Trophoblast cell (in vitro differentiated cells and primary cell): ENCODE data around the gene CAMK1D.

ENCODE experiments used
- DNase-seq, 2 donors: peaks; one replicate each; pipeline ENCODE4 v3.0.0-alpha.2; 2016
- H2AFZ ChIP-seq: 2 replicates; pipeline ENCODE4 v1.6.1; 2013; ENCODE audit warnings: low read length, moderate library complexity, mild to moderate bottlenecking; ENCODE audit not compliant: insufficient read depth, poor library complexity
- H2AK5ac ChIP-seq: 2 replicates; pipeline ENCODE4 v1.6.1; 2013; ENCODE audit warnings: mild to moderate bottlenecking, low read length
- H2BK120ac ChIP-seq: 2 replicates; pipeline ENCODE4 v1.6.1; 2013; ENCODE audit warnings: low read length, mild to moderate bottlenecking, moderate library complexity; ENCODE audit not compliant: insufficient read depth, poor library complexity
- H2BK12ac ChIP-seq: 2 replicates; pipeline ENCODE4 v1.6.1; 2013; ENCODE audit warnings: mild to moderate bottlenecking, low read length, moderate library complexity
- H2BK5ac ChIP-seq: 2 replicates; pipeline ENCODE4 v1.6.1; 2013; ENCODE audit warnings: low read length, low read depth, moderate library complexity, mild to moderate bottlenecking; ENCODE audit not compliant: poor library complexity
- H3K14ac ChIP-seq: 2 replicates; pipeline ENCODE4 v1.6.1; 2013; ENCODE audit warnings: mild to moderate bottlenecking, low read length
- H3K18ac ChIP-seq: 2 replicates; pipeline ENCODE4 v1.6.1; 2013; ENCODE audit warnings: mild to moderate bottlenecking, low read length
- H3K23ac ChIP-seq: 2 replicates; pipeline ENCODE4 v1.6.1; 2013; ENCODE audit warnings: low read length
- H3K27ac ChIP-seq: 2 replicates; pipeline ENCODE4 v1.5.1; 2013; ENCODE audit warnings: low read depth, mild to moderate bottlenecking, inconsistent platforms, low read length, moderate library complexity
- H3K27me3 ChIP-seq: 2 replicates; pipeline ENCODE4 v1.6.1; 2013; ENCODE audit warnings: inconsistent platforms, mild to moderate bottlenecking, low read length, moderate library complexity; ENCODE audit not compliant: insufficient read depth
- H3K36me3 ChIP-seq, 2 experiments: 1 replicate in 1 of 2; 2 replicates in 1 of 2; pipeline ENCODE4 v1.6.1; 2013; ENCODE audit warnings: low read length in 2 of 2, mild to moderate bottlenecking in 2 of 2, moderate library complexity in 1 of 2; ENCODE audit not compliant: insufficient read depth in 2 of 2, control insufficient read depth in 1 of 2
- H3K4ac ChIP-seq: 2 replicates; pipeline ENCODE4 v1.6.1; 2013; ENCODE audit warnings: low read depth, mild to moderate bottlenecking, low read length, moderate library complexity
- H3K4me1 ChIP-seq, 2 experiments: 1 replicate in 1 of 2; 2 replicates in 1 of 2; pipeline ENCODE4 v1.6.1; 2013; ENCODE audit warnings: low read length in 2 of 2, mild to moderate bottlenecking in 2 of 2, moderate library complexity in 1 of 2; ENCODE audit not compliant: insufficient read depth in 2 of 2, control insufficient read depth in 1 of 2
- H3K4me2 ChIP-seq: 2 replicates; pipeline ENCODE4 v1.6.1; 2013; ENCODE audit warnings: inconsistent platforms, mild to moderate bottlenecking, low read length, moderate library complexity
- H3K4me3 ChIP-seq: 2 replicates; pipeline ENCODE4 v1.5.1; 2013; ENCODE audit warnings: mild to moderate bottlenecking, low read depth, low read length, inconsistent platforms
- H3K79me1 ChIP-seq: one replicate; pipeline ENCODE4 v1.6.1; 2013; ENCODE audit warnings: low read length
- H3K79me2 ChIP-seq: 2 replicates; pipeline ENCODE4 v1.6.1; 2013; ENCODE audit warnings: low read length, mild to moderate bottlenecking; ENCODE audit not compliant: control insufficient read depth, insufficient read depth, poor library complexity
- H3K9ac ChIP-seq: 2 replicates; pipeline ENCODE4 v1.6.1; 2013; ENCODE audit warnings: mild to moderate bottlenecking, low read length
- H3K9me3 ChIP-seq: 2 replicates; pipeline ENCODE4 v1.6.1; 2013; ENCODE audit warnings: low read depth, mild to moderate bottlenecking, control low read depth, inconsistent platforms, low read length; ENCODE audit not compliant: insufficient read depth
- H4K12ac ChIP-seq: 2 replicates; pipeline ENCODE4 v1.6.1; 2013; ENCODE audit warnings: low read depth, mild to moderate bottlenecking, low read length, moderate library complexity
- H4K8ac ChIP-seq: 2 replicates; pipeline ENCODE4 v1.6.1; 2013; ENCODE audit warnings: low read depth, mild to moderate bottlenecking, low read length, moderate library complexity
- H4K91ac ChIP-seq: one replicate; pipeline ENCODE4 v1.6.1; 2013; ENCODE audit warnings: low read depth, mild to moderate bottlenecking, low read length, moderate library complexity
- WGBS: extraction: QIAGEN DNeasy Blood & Tissue Kit; methylation state at CpG from one replicate; pipeline ENCODE4 v1.1.7; 2013; ENCODE audit warnings: missing lambda C conversion rate; ENCODE audit not compliant: insufficient read length, insufficient coverage; ENCODE audit errors: extremely low coverage; 5-methylcytosine and 5-hydroxymethylcytosine counted together

Gene CAMK1D

GRCh38 chr10:12629767-12630165 is 280.4 kb downstream of the CAMK1D start:
- H2BK5ac ChIP-seq: no peak overlapping the region
- no peak overlapping the region for H2BK12ac ChIP-seq
- H3K18ac ChIP-seq: no peak overlapping the region
- WGBS: no CpG with 5 or more reads among the region's 5 CpGs
- H2BK120ac ChIP-seq: no peak overlapping the region
- no peaks in the 10 kb centered on the region for H3K79me2 ChIP-seq
- no peak overlapping the region for H3K27ac ChIP-seq
- H3K23ac ChIP-seq: no peak overlapping the region
- H3K27me3 ChIP-seq: no peaks in the 10 kb centered on the region
- H2AK5ac ChIP-seq: no peak overlapping the region
- H3K4me1 ChIP-seq: no peaks in the 10 kb centered on the region
- H3K9ac ChIP-seq: no peak overlapping the region
- no peak overlapping the region for H3K4me2 ChIP-seq
- no peak overlapping the region for H2AFZ ChIP-seq
- H3K79me1 ChIP-seq: no peaks in the 10 kb centered on the region
- no peak overlapping the region for H4K8ac ChIP-seq
- H4K12ac ChIP-seq: no peak overlapping the region
- DNase-seq: no peak
- H3K36me3 ChIP-seq: no peaks in the 10 kb centered on the region
- no peak overlapping the region for H3K4ac ChIP-seq
- no peak overlapping the region for H3K4me3 ChIP-seq
- no peak overlapping the region for H4K91ac ChIP-seq
- H3K14ac ChIP-seq: no peak overlapping the region
- H3K9me3 ChIP-seq: peaks cover 5% of the 10 kb centered on the region

- H3K9ac ChIP-seq: no peak overlapping the region
- H3K4me1 ChIP-seq: no peaks in the 10 kb centered on the region
- H3K36me3 ChIP-seq: no peaks in the 10 kb centered on the region
- H4K12ac ChIP-seq: no peak overlapping the region
- no peaks in the 10 kb centered on the region for H3K79me2 ChIP-seq
- no peak overlapping the region for H3K4me3 ChIP-seq
- no peaks in the 10 kb centered on the region for H3K27me3 ChIP-seq
- no peak overlapping the region for H2AK5ac ChIP-seq
- no peak for DNase-seq
- H3K79me1 ChIP-seq: no peaks in the 10 kb centered on the region
- H3K4me2 ChIP-seq: no peak overlapping the region
- no peak overlapping the region for H3K23ac ChIP-seq
- H3K4ac ChIP-seq: no peak overlapping the region
- H3K9me3 ChIP-seq: peaks cover 5% of the 10 kb centered on the region
- no CpG with 5 or more reads among the region's 3 CpGs for WGBS
- no peak overlapping the region for H2BK12ac ChIP-seq
- H3K18ac ChIP-seq: no peak overlapping the region
- no peak overlapping the region for H2AFZ ChIP-seq
- no peak overlapping the region for H3K14ac ChIP-seq
- H3K27ac ChIP-seq: no peak overlapping the region
- no peak overlapping the region for H4K8ac ChIP-seq
- H2BK120ac ChIP-seq: no peak overlapping the region
- H2BK5ac ChIP-seq: no peak overlapping the region
- no peak overlapping the region for H4K91ac ChIP-seq
Measured at GRCh38 chr10:12631216-12631615, 281.9 kb downstream of the CAMK1D start.

- H4K8ac ChIP-seq: no peak overlapping the region
- H3K4me1 ChIP-seq: no peaks in the 10 kb centered on the region
- no peak overlapping the region for H2AK5ac ChIP-seq
- H3K23ac ChIP-seq: no peak overlapping the region
- DNase-seq: no peak
- no peak overlapping the region for H3K27ac ChIP-seq
- H4K12ac ChIP-seq: no peak overlapping the region
- H2BK120ac ChIP-seq: no peak overlapping the region
- WGBS: no CpG with 5 or more reads among the region's 14 CpGs
- H3K4ac ChIP-seq: no peak overlapping the region
- H3K9ac ChIP-seq: no peak overlapping the region
- peaks cover 5% of the 10 kb centered on the region for H3K9me3 ChIP-seq
- H3K18ac ChIP-seq: no peak overlapping the region
- H3K4me3 ChIP-seq: no peak overlapping the region
- no peak overlapping the region for H3K4me2 ChIP-seq
- no peak overlapping the region for H2BK5ac ChIP-seq
- no peaks in the 10 kb centered on the region for H3K27me3 ChIP-seq
- H3K79me2 ChIP-seq: no peaks in the 10 kb centered on the region
- no peaks in the 10 kb centered on the region for H3K79me1 ChIP-seq
- no peak overlapping the region for H3K14ac ChIP-seq
- no peak overlapping the region for H2AFZ ChIP-seq
- H4K91ac ChIP-seq: no peak overlapping the region
- no peaks in the 10 kb centered on the region for H3K36me3 ChIP-seq
- no peak overlapping the region for H2BK12ac ChIP-seq
Measured at GRCh38 chr10:12631787-12632562, 282.6 kb downstream of the CAMK1D start.

DNA sequence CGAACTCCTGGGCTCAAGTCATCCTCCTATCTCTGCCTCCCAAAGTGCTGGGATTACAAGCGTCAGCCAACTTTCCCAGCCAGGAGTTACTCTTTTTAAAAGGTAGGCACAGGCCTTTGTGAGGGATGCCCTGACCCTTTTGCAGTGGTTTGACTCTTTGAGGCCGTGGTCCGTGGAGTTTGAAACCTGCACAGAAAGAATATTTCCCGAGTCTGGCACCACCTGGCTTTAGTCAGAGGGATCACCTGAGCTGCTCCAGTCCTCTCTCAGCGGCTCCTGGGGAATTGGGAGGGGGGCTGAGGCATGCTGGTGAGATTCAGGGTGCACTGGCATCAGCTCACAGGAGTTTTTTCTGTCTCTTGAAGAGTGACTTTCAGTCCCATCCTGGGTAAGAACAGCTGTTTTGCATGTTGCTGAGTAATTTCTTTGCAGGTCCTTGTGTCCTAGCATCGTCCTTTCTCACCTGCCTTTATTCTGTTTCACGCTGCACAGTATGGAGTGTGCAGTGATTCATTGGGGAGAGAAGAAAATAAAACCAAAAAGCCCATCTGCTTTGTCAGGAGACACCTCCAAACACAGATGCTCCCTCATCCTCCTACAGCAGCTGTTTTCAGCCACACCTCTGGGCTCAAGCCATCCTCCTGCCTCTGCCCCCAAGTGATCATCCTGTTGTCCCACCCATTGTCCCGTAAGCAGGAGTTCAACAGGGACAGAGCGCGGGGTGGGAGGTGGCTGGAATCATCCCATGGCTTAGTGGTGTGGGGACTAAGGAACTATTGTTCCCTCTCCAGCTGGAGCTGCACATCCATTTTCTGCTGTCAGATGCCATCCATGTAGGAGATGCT is 284.7 kb downstream of the CAMK1D start:
- Histone ChIP-seq H4K12ac (no peak overlapping the region), H3K36me3 (no peaks in the 10 kb centered on the region), H3K27me3 (no peaks in the 10 kb centered on the region), H3K4me2 (no peak overlapping the region), H3K4me1 (no peaks in the 10 kb centered on the region), H3K18ac (no peak overlapping the region), H3K23ac (no peak overlapping the region), H3K79me2 (no peaks in the 10 kb centered on the region), H3K4ac (no peak overlapping the region), H3K9me3 (peaks cover 5% of the 10 kb centered on the region), H2AK5ac (no peak overlapping the region), H2AFZ (no peak overlapping the region), H4K8ac (no peak overlapping the region), H3K9ac (no peak overlapping the region), H3K79me1 (no peaks in the 10 kb centered on the region), H3K4me3 (no peak overlapping the region), H2BK5ac (no peak overlapping the region), H2BK12ac (no peak overlapping the region), H3K27ac (no peak overlapping the region), H3K14ac (no peak overlapping the region), H2BK120ac (no peak overlapping the region), H4K91ac (no peak overlapping the region)
- no CpG with 5 or more reads among the region's 11 CpGs for WGBS
- no peak for DNase-seq
